Measurements from ENCODE around the gene TBX3.
"Not testable (repeated sequence)": the region's sequence is repeated elsewhere in the genome, so short reads cannot be mapped to it uniquely, and the experiment has no call there.

The TBX3 gene

GRCh38 chr12:114709112-114709511, 25.1 kb upstream of the TBX3 start:
- no peaks in the 10 kb centered on the region for H3K79me2 ChIP-seq
- H3K4me3 ChIP-seq (ENCODE audit: low read depth, low read length) = no peak overlapping the region
- H3K4me1 ChIP-seq = no peaks in the 10 kb centered on the region
- no peak overlapping the region for H3K4me2 ChIP-seq (ENCODE audit: low read length)
- no peaks in the 10 kb centered on the region for H3K9me3 ChIP-seq (ENCODE audit: control insufficient read depth, low read length)
- no peak overlapping the region for H2AFZ ChIP-seq
- no peak overlapping the region for H3K27ac ChIP-seq
- no peak overlapping the region for H3K9ac ChIP-seq
- H3K36me3 ChIP-seq (ENCODE audit: control insufficient read depth, insufficient read depth, low read length) = no peaks in the 10 kb centered on the region
- TF ChIP-seq CTCF (IDR thresholded peaks at IDR 0.05) = no peak
- H3K27me3 ChIP-seq (ENCODE audit: control insufficient read depth, insufficient read depth, low read length) = no peaks in the 10 kb centered on the region

- not testable (repeated sequence) for H3K79me2 ChIP-seq; H3K9me3 ChIP-seq (ENCODE audit: control insufficient read depth, low read length); H3K9ac ChIP-seq; H3K4me1 ChIP-seq; H3K4me2 ChIP-seq (ENCODE audit: low read length); H3K27me3 ChIP-seq (ENCODE audit: control insufficient read depth, insufficient read depth, low read length); H3K36me3 ChIP-seq (ENCODE audit: control insufficient read depth, insufficient read depth, low read length); H3K27ac ChIP-seq; H2AFZ ChIP-seq; H3K4me3 ChIP-seq (ENCODE audit: low read depth, low read length)
Measured at GRCh38 chr12:114708598-114708997, 24.6 kb upstream of the TBX3 start.

- no peaks in the 10 kb centered on the region for H3K4me1 ChIP-seq
- TF ChIP-seq CTCF (IDR thresholded peaks at IDR 0.05) = no peak
- H3K9me3 ChIP-seq (ENCODE audit: control insufficient read depth, low read length) = no peaks in the 10 kb centered on the region
- H3K27ac ChIP-seq = no peak overlapping the region
- no peak overlapping the region for H2AFZ ChIP-seq
- H3K27me3 ChIP-seq (ENCODE audit: control insufficient read depth, insufficient read depth, low read length) = peaks cover 9% of the 10 kb centered on the region
- no peak overlapping the region for H3K4me3 ChIP-seq (ENCODE audit: low read depth, low read length)
- H3K4me2 ChIP-seq (ENCODE audit: low read length) = no peak overlapping the region
- no peaks in the 10 kb centered on the region for H3K36me3 ChIP-seq (ENCODE audit: control insufficient read depth, insufficient read depth, low read length)
- H3K9ac ChIP-seq = no peak overlapping the region
- H3K79me2 ChIP-seq = no peaks in the 10 kb centered on the region
Measured at GRCh38 chr12:114704096-114704495, 20.1 kb upstream of the TBX3 start.

GRCh38 chr12:114703060-114703493, 19.1 kb upstream of the TBX3 start:
- Histone ChIP-seq H3K27me3 (ENCODE audit: control insufficient read depth, insufficient read depth, low read length) (peaks cover 15% of the 10 kb centered on the region), H3K4me2 (ENCODE audit: low read length) (no peak overlapping the region), H3K4me3 (ENCODE audit: low read depth, low read length) (no peak overlapping the region), H3K79me2 (no peaks in the 10 kb centered on the region), H2AFZ (no peak overlapping the region), H3K36me3 (ENCODE audit: control insufficient read depth, insufficient read depth, low read length) (no peaks in the 10 kb centered on the region), H3K9me3 (ENCODE audit: control insufficient read depth, low read length) (no peaks in the 10 kb centered on the region), H3K27ac (no peak overlapping the region), H3K9ac (no peak overlapping the region), H3K4me1 (no peaks in the 10 kb centered on the region)
- TF ChIP-seq CTCF (IDR thresholded peaks at IDR 0.05) = no peak

GRCh38 chr12:114702462-114702861, 18.5 kb upstream of the TBX3 start:
- H3K9me3 ChIP-seq (ENCODE audit: control insufficient read depth, low read length) = no peaks in the 10 kb centered on the region
- no peak overlapping the region for H3K4me3 ChIP-seq (ENCODE audit: low read depth, low read length)
- no peak overlapping the region for H2AFZ ChIP-seq
- no peaks in the 10 kb centered on the region for H3K4me1 ChIP-seq
- H3K4me2 ChIP-seq (ENCODE audit: low read length) = no peak overlapping the region
- peaks cover 15% of the 10 kb centered on the region for H3K27me3 ChIP-seq (ENCODE audit: control insufficient read depth, insufficient read depth, low read length)
- H3K27ac ChIP-seq = no peak overlapping the region
- H3K9ac ChIP-seq = no peak overlapping the region
- no peak for TF ChIP-seq CTCF (IDR thresholded peaks at IDR 0.05)
- H3K36me3 ChIP-seq (ENCODE audit: control insufficient read depth, insufficient read depth, low read length) = no peaks in the 10 kb centered on the region
- no peaks in the 10 kb centered on the region for H3K79me2 ChIP-seq

Measured in parathyroid adenoma (tissue), 2 donors.